SK-N-SH (cell line): Measurements from ENCODE around the gene ZNF784. TPM values are rescaled to one million over a fixed set of nuclear protein-coding genes. Genes with fewer than 3 reads are reported as not detected.

Experiments
- CTCF ChIA-PET: fragments of 300-600, 350-600 bp; formaldehyde crosslinking; extraction: SDS; loops from one replicate; lab custom pipeline; 2021; lab: Yijun Ruan, JAX
- POLR2A ChIA-PET: fragments of 350-600 bp; sonication (Branson Sonifier 250); formaldehyde crosslinking; extraction: SDS; loops from one replicate; lab custom pipeline; 2020; ENCODE audit warnings: antibody characterized with exemption, inconsistent platforms; lab: Yijun Ruan, JAX
- DNase-seq: peaks from one replicate; pipeline ENCODE4 v3.0.0; 2012
- H2AFZ ChIP-seq: fragments of 200-600 bp; sonication (generic); 2 replicates; pipeline ENCODE4 v1.8.1; 2016; ENCODE audit warnings: antibody characterized with exemption, mild to moderate bottlenecking, low read depth
- H3F3A ChIP-seq: fragments of 200-600 bp; sonication (generic); replicated peaks from 2 replicates; pipeline ENCODE3; 2016; ENCODE audit warnings: antibody characterized with exemption, mild to moderate bottlenecking; ENCODE audit not compliant: insufficient read depth
- H3K27ac ChIP-seq, 2 experiments: fragments of 200-500 bp in 1 of 2; fragments of 200-600 bp in 1 of 2; sonication (Bioruptor generic) in 1 of 2; sonication (generic), shearing (Covaris generic) in 1 of 2; 2 replicates each; pipeline versions ENCODE4 v1.5.1 to v1.6.1; 2014 to 2016; ENCODE audit warnings: low read depth in 2 of 2, inconsistent platforms in 1 of 2, low read length in 1 of 2, mild to moderate bottlenecking in 1 of 2, mixed read lengths in 1 of 2
- H3K27me3 ChIP-seq: fragments of 200-600 bp; sonication (generic), shearing (Covaris generic); 2 replicates; pipeline ENCODE4 v1.6.1; 2016; ENCODE audit warnings: mixed run types; ENCODE audit not compliant: insufficient read depth
- H3K36me3 ChIP-seq, 2 experiments: fragments of 200-500 bp in 1 of 2; fragments of 200-600 bp in 1 of 2; sonication (Bioruptor generic) in 1 of 2; sonication (generic) in 1 of 2; replicated peaks in 1 of 2; 2 replicates each; pipeline versions ENCODE3 to v1.5.1; 2014 to 2016; ENCODE audit warnings: low read length in 1 of 2, mild to moderate bottlenecking in 1 of 2; ENCODE audit not compliant: insufficient read depth in 2 of 2, control insufficient read depth in 1 of 2
- H3K4me1 ChIP-seq, 2 experiments: fragments of 200-500 bp in 1 of 2; fragments of 200-600 bp in 1 of 2; sonication (Bioruptor generic) in 1 of 2; sonication (generic), shearing (Covaris generic) in 1 of 2; 2 replicates each; pipeline versions ENCODE4 v1.5.1 to v1.6.1; 2014 to 2016; ENCODE audit warnings: low read depth in 1 of 2, low read length in 1 of 2, mixed run types in 1 of 2; ENCODE audit not compliant: insufficient read depth in 2 of 2, control insufficient read depth in 1 of 2
- H3K4me2 ChIP-seq: fragments of 200-600 bp; sonication (generic), shearing (Covaris generic); 2 replicates; pipeline ENCODE4 v1.6.1; 2017; ENCODE audit warnings: mixed run types
- H3K4me3 ChIP-seq, 2 experiments: fragments of 200-500 bp in 1 of 2; fragments of 200-600 bp in 1 of 2; sonication (Bioruptor generic) in 1 of 2; sonication (generic), shearing (Covaris generic) in 1 of 2; 2 replicates each; pipeline versions ENCODE4 v1.5.1 to v1.8.1; 2014 to 2016; ENCODE audit warnings: low read depth in 2 of 2, inconsistent platforms in 1 of 2, low read length in 1 of 2, mild to moderate bottlenecking in 1 of 2, mixed read lengths in 1 of 2, moderate library complexity in 1 of 2
- H3K79me2 ChIP-seq: fragments of 200-600 bp; sonication (generic); 2 replicates; pipeline ENCODE4 v1.8.1; 2017; ENCODE audit warnings: mild to moderate bottlenecking; ENCODE audit not compliant: insufficient read depth
- H3K9ac ChIP-seq: fragments of 200-600 bp; sonication (generic); 2 replicates; pipeline ENCODE4 v1.6.1; 2017; ENCODE audit warnings: mixed run types
- H3K9me2 ChIP-seq: fragments of 200-600 bp; sonication (generic); 2 replicates; pipeline ENCODE4 v1.6.1; 2017; ENCODE audit warnings: mixed run types
- H3K9me3 ChIP-seq: fragments of 200-600 bp; sonication (generic); 2 replicates; pipeline ENCODE4 v1.6.1; 2017; ENCODE audit warnings: mixed run types, mild to moderate bottlenecking, moderate library complexity
- H4K20me1 ChIP-seq: fragments of 200-600 bp; sonication (generic); 2 replicates; pipeline ENCODE4 v1.6.1; 2017; ENCODE audit warnings: mild to moderate bottlenecking, mixed run types; ENCODE audit not compliant: insufficient read depth
- CHD2 ChIP-seq: fragments of 150-350 bp; IDR thresholded peaks from 2 replicates; pipeline ENCODE4 v1.6.1; 2018; ENCODE audit warnings: low read length; ENCODE audit not compliant: partially characterized antibody
- ELF1 ChIP-seq: IDR thresholded peaks from 2 replicates; pipeline ENCODE4 v1.4.0; 2012
- EZH2phosphoT487 ChIP-seq: fragments of 200-600 bp; sonication (generic); IDR thresholded peaks from 2 replicates; pipeline ENCODE4 v1.6.1; 2017; ENCODE audit warnings: low read depth, mixed run types, mild to moderate bottlenecking, antibody characterized with exemption, moderate library complexity, borderline replicate concordance
- GABPA ChIP-seq: IDR thresholded peaks from 2 replicates; pipeline ENCODE4 v1.4.0; 2012; ENCODE audit warnings: low read depth, mild to moderate bottlenecking
- JUND ChIP-seq: IDR thresholded peaks from 2 replicates; pipeline ENCODE4 v1.4.0; 2012
- MEF2A ChIP-seq: IDR thresholded peaks from 2 replicates; pipeline ENCODE4 v1.4.0; 2012; ENCODE audit warnings: low read depth, borderline replicate concordance
- MXI1 ChIP-seq: IDR thresholded peaks from 2 replicates; pipeline ENCODE4 v1.6.1; 2012; ENCODE audit warnings: mild to moderate bottlenecking, low read depth, low read length, improper control_type of control experiment
- RAD21 ChIP-seq: IDR thresholded peaks from 2 replicates; pipeline ENCODE4 v1.6.1; 2012; ENCODE audit warnings: mild to moderate bottlenecking, low read length
- RFX5 ChIP-seq: IDR thresholded peaks from 2 replicates; pipeline ENCODE4 v1.6.1; 2012; ENCODE audit warnings: mild to moderate bottlenecking, improper control_type of control experiment, low read length
- RXRA ChIP-seq: IDR thresholded peaks from 2 replicates; pipeline ENCODE4 v1.4.0; 2012; ENCODE audit warnings: low read depth, mild to moderate bottlenecking, borderline replicate concordance
- TCF12 ChIP-seq: IDR thresholded peaks from 2 replicates; pipeline ENCODE4 v1.4.0; 2012
- TEAD4 ChIP-seq: IDR thresholded peaks from 2 replicates; pipeline ENCODE4 v1.4.0; 2012; ENCODE audit warnings: mild to moderate bottlenecking, borderline replicate concordance; ENCODE audit not compliant: insufficient read depth
- WGBS: methylation state at CpG from one replicate; pipeline ENCODE4 v1.1.6; 2017; ENCODE audit warnings: low lambda C conversion rate; 5-methylcytosine and 5-hydroxymethylcytosine counted together
- polyA plus RNA-seq, 3 experiments: library from polyadenylated mRNA; depleted of rRNA; stranded (reverse); fragments of >200 nt; gene quantifications; 2 replicates each; pipeline ENCODE4 v1.2.3, GENCODE V29; 2012
- TF ChIP-seq, protein P1 (sequence below): fragments of 200-600 bp; sonication (generic); IDR thresholded peaks from 2 replicates; pipeline ENCODE4 v1.6.1; 2017; ENCODE audit warnings: antibody characterized with exemption, mild to moderate bottlenecking, moderate library complexity
- TF ChIP-seq, protein P2 (sequence below): IDR thresholded peaks from 2 replicates; pipeline ENCODE4 v1.4.0; 2012; ENCODE audit warnings: low read depth, borderline replicate concordance
- TF ChIP-seq, protein P3 (sequence below): IDR thresholded peaks from 2 replicates; pipeline ENCODE4 v1.6.1; 2012; ENCODE audit warnings: mild to moderate bottlenecking, low read depth, low read length, moderate library complexity
- TF ChIP-seq, protein P4 (sequence below): IDR thresholded peaks from 2 replicates; pipeline ENCODE4; 2012
- TF ChIP-seq, protein P5 (sequence below): IDR thresholded peaks from 2 replicates; pipeline ENCODE4 v1.4.0; 2012; ENCODE audit warnings: low read depth, borderline replicate concordance

Gene ZNF784
- polyA plus RNA-seq, 1 of the 3 experiments (the other 2 are of a cell fraction): 5.5 TPM

DNA sequence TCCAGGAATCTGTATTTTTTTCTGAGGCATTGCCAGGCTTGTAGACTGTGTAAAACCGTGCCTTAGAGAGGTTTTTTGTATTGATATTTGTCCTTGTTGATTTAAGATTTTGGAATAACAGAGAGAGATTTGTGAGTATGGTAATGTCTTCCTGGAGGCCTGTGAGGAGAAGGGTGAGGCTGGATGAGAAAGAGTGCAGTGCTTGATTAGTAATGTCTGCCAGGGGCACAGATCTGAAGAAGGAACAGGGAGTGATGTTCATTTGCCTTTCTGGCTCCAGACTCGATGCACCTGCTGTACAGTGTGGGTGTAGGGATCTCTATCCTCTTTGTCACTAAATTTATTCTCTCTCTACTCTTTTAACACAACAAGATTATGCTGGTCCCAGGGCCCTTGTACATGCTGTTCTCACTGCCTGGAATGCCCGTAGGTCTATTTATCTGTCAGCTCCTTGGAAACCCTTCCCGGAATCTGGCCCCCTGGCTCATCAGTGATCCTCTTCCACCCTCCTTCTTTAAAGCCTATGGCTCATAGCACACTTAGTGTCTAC is 29.3 kb downstream of the ZNF784 start:
- Histone ChIP-seq H3K36me3 (peaks cover 20 to 34% of the 10 kb centered on the region in 2 experiments), H3K4me2 (no peak overlapping the region), H3K79me2 (peaks cover 8% of the 10 kb centered on the region), H3K9me3 (no peaks in the 10 kb centered on the region), H3K27ac (no peak overlapping the region), H3K4me1 (peaks cover 4 to 6% of the 10 kb centered on the region in 2 experiments; a peak in 2 of 4 replicates), H3K9ac (no peak overlapping the region), H3F3A (peaks cover 5% of the 10 kb centered on the region), H3K4me3 (no peak overlapping the region), H2AFZ (no peak overlapping the region), H3K27me3 (no peaks in the 10 kb centered on the region), H4K20me1 (no peaks in the 10 kb centered on the region), H3K9me2 (no peaks in the 10 kb centered on the region)
- 84% methylated on average over 4 of the region's 4 CpGs for WGBS
- DNase-seq: no peak
- TF ChIP-seq CHD2 (no peak), TCF12 (no peak), RAD21 (no peak), ELF1 (no peak)
- TF ChIP-seq, protein P1, sequence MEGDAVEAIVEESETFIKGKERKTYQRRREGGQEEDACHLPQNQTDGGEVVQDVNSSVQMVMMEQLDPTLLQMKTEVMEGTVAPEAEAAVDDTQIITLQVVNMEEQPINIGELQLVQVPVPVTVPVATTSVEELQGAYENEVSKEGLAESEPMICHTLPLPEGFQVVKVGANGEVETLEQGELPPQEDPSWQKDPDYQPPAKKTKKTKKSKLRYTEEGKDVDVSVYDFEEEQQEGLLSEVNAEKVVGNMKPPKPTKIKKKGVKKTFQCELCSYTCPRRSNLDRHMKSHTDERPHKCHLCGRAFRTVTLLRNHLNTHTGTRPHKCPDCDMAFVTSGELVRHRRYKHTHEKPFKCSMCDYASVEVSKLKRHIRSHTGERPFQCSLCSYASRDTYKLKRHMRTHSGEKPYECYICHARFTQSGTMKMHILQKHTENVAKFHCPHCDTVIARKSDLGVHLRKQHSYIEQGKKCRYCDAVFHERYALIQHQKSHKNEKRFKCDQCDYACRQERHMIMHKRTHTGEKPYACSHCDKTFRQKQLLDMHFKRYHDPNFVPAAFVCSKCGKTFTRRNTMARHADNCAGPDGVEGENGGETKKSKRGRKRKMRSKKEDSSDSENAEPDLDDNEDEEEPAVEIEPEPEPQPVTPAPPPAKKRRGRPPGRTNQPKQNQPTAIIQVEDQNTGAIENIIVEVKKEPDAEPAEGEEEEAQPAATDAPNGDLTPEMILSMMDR: no peak
- TF ChIP-seq, protein P2, sequence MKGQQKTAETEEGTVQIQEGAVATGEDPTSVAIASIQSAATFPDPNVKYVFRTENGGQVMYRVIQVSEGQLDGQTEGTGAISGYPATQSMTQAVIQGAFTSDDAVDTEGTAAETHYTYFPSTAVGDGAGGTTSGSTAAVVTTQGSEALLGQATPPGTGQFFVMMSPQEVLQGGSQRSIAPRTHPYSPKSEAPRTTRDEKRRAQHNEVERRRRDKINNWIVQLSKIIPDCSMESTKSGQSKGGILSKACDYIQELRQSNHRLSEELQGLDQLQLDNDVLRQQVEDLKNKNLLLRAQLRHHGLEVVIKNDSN: no peak
- CTCF ChIA-PET: interaction anchor here (0.7 to 1.3 kb wide), 3 partner anchors 36 to 79 kb away, joined by 3 to 4 read pairs (median 4); no protein-coding TSS in a partner anchor
- POLR2A ChIA-PET: no interaction called here

DNA sequence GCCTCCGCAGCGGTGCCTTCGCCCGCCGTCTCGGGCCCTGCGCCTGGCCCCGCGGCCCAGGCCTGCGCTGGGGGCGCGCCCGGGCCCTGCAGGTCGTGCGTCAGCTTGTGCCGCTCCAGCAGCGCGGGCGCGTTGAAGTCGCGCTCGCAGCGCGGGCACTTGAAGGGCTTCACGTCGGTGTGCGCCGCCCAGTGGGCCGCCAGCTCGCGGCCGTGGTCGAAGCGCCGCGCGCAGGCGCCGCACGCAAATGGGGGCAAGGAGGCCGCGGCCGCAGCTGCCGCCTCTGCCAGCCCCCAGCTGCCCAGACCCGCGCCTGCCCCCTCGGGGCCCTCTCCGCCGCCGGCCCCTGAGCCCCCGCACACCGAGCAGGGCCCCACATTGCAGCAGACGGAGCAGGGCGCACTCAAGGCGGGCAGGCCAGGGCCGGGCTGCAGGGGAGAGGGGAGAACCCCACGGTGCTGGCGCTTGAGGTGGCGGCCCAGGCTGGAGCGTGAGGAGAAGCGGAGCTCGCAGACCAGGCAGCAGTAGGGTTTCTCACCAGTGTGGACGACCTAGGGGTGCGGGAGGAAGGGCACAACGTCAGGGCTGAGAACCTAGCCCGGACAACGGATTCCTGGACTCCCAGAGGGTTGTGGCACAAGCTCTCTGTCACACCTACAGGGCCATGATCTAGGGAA is 31.1 kb downstream of the ZNF784 start:
- Histone ChIP-seq H3K4me1 (peaks cover 2 to 3% of the 10 kb centered on the region in 2 experiments; a peak in 2 of 4 replicates), H3K9me2 (no peaks in the 10 kb centered on the region), H3K27me3 (no peaks in the 10 kb centered on the region), H3K79me2 (peaks cover 4% of the 10 kb centered on the region), H3K4me2 (no peak overlapping the region), H3K9ac (no peak overlapping the region), H3K36me3 (peaks cover 20 to 34% of the 10 kb centered on the region in 2 experiments), H3F3A (peaks cover 6% of the 10 kb centered on the region), H3K4me3 (no peak overlapping the region), H3K9me3 (no peaks in the 10 kb centered on the region), H4K20me1 (no peaks in the 10 kb centered on the region), H2AFZ (no peak overlapping the region), H3K27ac (no peak overlapping the region)
- POLR2A ChIA-PET: no interaction called here
- no peak for DNase-seq
- 97% methylated on average over 67 of the region's 68 CpGs for WGBS
- CTCF ChIA-PET: interaction anchor here (1.2 kb wide), 1 partner anchor 89 kb away, joined by 3 read pairs; no protein-coding TSS in a partner anchor
- TF ChIP-seq MEF2A: no peak
- no peak for TF ChIP-seq TEAD4
- TF ChIP-seq, protein P3, sequence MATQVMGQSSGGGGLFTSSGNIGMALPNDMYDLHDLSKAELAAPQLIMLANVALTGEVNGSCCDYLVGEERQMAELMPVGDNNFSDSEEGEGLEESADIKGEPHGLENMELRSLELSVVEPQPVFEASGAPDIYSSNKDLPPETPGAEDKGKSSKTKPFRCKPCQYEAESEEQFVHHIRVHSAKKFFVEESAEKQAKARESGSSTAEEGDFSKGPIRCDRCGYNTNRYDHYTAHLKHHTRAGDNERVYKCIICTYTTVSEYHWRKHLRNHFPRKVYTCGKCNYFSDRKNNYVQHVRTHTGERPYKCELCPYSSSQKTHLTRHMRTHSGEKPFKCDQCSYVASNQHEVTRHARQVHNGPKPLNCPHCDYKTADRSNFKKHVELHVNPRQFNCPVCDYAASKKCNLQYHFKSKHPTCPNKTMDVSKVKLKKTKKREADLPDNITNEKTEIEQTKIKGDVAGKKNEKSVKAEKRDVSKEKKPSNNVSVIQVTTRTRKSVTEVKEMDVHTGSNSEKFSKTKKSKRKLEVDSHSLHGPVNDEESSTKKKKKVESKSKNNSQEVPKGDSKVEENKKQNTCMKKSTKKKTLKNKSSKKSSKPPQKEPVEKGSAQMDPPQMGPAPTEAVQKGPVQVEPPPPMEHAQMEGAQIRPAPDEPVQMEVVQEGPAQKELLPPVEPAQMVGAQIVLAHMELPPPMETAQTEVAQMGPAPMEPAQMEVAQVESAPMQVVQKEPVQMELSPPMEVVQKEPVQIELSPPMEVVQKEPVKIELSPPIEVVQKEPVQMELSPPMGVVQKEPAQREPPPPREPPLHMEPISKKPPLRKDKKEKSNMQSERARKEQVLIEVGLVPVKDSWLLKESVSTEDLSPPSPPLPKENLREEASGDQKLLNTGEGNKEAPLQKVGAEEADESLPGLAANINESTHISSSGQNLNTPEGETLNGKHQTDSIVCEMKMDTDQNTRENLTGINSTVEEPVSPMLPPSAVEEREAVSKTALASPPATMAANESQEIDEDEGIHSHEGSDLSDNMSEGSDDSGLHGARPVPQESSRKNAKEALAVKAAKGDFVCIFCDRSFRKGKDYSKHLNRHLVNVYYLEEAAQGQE: no peak
- no peak for TF ChIP-seq JUND
- no peak for TF ChIP-seq ELF1
- no peak for TF ChIP-seq EZH2phosphoT487
- TF ChIP-seq, protein P4, sequence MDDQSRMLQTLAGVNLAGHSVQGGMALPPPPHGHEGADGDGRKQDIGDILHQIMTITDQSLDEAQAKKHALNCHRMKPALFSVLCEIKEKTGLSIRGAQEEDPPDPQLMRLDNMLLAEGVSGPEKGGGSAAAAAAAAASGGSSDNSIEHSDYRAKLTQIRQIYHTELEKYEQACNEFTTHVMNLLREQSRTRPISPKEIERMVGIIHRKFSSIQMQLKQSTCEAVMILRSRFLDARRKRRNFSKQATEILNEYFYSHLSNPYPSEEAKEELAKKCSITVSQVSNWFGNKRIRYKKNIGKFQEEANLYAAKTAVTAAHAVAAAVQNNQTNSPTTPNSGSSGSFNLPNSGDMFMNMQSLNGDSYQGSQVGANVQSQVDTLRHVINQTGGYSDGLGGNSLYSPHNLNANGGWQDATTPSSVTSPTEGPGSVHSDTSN: no peak
- no peak for TF ChIP-seq MXI1
- no peak for TF ChIP-seq TCF12
- no peak for TF ChIP-seq RFX5
- no peak for TF ChIP-seq GABPA
- no peak for TF ChIP-seq RXRA
- TF ChIP-seq CHD2: no peak
- TF ChIP-seq, protein P5, sequence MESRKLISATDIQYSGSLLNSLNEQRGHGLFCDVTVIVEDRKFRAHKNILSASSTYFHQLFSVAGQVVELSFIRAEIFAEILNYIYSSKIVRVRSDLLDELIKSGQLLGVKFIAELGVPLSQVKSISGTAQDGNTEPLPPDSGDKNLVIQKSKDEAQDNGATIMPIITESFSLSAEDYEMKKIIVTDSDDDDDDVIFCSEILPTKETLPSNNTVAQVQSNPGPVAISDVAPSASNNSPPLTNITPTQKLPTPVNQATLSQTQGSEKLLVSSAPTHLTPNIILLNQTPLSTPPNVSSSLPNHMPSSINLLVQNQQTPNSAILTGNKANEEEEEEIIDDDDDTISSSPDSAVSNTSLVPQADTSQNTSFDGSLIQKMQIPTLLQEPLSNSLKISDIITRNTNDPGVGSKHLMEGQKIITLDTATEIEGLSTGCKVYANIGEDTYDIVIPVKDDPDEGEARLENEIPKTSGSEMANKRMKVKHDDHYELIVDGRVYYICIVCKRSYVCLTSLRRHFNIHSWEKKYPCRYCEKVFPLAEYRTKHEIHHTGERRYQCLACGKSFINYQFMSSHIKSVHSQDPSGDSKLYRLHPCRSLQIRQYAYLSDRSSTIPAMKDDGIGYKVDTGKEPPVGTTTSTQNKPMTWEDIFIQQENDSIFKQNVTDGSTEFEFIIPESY: no peak
